ENCODE results near the gene SVOP.
"Not testable (repeated sequence)": the region's sequence is repeated elsewhere in the genome, so short reads cannot be mapped to it uniquely, and the experiment has no call there.

SVOP gene

DNA sequence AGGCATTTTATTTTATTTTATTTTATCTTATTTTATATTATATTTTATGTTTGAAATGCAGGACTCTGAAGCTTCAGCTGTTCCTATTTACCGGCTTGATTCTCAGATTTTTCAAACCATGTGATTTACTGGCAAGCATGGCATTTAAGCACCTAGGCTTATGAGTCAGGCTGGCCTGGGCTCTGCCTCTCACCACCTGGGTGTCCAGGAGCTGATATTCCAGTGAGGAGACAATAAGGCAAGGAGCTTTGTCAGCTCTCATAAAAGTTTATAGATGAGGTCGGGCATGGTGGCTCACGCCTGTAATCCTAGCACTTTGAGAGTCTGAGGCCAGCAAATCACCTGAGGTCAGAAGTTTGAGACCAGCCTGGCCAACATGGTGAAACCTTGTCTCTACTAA, 138.9 kb downstream of the SVOP start:
- no peak for DNase-seq

DNA sequence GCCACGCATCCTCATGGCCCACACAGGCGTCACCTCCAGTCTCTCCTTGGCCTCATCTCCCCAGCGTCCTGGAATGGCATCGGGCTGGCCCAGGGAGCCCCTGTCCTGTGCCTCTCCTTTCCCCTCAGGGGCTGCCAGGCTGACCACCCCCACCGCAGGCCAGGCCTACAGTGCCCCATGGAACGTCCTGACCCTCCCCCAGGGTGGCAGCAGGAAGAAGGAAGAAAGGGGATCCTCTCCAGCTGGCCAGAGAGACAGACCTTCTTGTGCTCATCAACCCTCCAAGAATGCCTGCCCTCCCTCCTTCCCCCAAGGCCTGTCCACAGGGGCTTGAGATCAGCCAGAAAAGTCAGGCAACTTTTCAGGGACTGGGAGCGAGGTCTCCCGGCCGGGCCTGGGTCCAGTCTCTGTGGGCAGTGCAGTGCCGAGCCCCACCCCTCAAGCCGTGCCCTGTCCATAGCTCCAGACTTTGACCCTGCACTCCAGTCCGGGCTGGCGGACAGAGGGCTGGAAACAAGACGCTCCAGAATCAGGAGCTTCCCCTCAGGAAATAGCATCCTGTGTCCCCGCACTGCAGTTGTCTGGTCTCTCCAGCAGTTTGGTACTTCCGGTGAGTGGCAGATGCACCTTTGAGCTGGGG, 141.1 kb downstream of the SVOP start, which contains the start of gene DAO:
TSS of gene DAO (plus strand) at position 478 of the 640 bp plus-strand sequence. CDS start 4,915 bp downstream, outside the sequence.
- no peak for DNase-seq

DNA sequence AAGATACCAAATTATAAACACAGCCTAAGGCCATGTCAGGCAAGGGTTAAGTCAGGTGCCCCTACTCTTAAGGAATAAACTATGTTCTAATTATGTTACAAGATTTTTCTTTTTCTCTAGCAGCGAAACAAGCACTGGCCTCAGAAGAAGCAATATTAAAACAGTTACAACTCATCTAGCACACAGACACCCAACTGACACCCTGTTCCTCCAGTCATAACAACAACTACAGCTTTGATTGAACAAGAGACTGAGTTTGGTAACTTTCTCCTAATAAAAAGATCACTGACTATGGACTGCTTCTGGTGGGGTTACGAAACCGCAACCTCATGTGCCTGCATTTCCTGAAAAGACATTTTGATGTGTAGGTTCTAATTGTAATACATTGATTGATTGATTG, 144.3 kb downstream of the SVOP start:
- DNase-seq: peak in 1 of 5 experiments; percentile 14

DNA sequence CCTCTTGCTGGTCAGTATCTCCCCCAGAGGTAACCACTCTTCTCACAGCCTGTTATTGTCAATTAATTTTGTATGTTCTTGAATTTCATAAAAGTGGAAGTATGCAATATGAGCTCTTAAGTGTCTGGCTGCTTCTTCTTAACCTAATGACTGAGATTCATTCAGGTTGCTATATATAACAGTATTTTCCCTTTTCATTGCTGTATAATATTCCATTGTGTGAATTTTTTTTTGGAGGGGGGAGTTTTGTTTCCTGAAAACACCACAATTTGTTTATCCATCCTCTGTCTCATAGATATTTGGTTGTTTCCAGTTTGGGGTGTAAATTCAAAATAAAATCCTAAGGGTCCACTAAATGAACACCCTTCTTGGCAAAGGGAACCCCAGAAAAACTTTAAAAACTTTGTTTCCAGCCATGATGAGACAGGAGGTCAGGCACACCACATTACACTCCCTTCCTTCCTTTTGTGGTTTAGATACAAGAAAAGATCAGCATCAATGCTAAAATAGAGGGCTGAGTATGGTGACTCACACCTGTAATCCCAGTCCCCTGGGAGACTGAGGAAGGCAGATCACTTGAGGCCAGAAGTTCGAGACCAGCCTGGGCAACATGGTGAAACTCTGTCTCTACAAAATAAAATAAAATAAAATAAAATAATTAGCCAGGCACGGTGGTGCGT, 145.0 kb downstream of the SVOP start:
- DNase-seq: peak in 1 of 5 experiments; percentile 68

DNA sequence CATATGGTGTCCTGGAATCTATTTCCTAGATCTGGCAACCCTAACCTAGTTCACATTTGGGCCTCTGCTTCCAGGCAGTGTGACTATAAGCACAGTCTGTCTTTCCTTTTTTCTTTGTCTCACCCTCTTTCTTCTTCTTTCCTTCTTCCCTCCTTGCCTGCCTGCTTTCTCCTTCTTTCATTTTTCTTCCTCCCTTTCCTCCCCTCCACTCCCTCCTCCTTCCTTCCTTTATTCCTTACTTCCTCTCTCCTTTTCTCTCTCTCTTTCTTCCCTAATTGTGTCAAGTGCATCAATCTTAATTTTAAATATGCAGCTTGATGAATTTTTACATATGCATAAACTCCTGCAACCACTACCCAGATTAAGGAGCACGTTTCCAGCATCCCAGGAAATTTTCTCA, 145.6 kb downstream of the SVOP start:
- no peak for DNase-seq

DNA sequence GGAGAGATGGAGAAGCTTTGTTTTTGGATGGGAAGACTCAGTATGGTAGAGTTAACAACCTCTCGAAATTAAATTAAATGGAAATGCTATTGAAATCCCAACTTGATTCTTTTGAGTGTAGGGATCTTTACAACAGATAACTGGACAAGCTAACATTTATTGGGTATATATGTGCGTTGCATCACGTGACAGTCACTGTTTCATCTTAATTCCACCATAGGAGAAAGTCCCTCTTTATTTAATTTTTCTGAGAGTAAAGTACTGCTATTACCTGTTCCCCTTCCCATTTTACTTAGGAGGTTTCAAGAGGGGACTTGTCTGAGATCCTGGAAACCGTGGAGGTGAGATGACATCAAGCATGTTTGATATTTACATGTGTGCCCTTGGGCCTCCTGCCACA, 152.1 kb downstream of the SVOP start:
- DNase-seq: no peak

DNA sequence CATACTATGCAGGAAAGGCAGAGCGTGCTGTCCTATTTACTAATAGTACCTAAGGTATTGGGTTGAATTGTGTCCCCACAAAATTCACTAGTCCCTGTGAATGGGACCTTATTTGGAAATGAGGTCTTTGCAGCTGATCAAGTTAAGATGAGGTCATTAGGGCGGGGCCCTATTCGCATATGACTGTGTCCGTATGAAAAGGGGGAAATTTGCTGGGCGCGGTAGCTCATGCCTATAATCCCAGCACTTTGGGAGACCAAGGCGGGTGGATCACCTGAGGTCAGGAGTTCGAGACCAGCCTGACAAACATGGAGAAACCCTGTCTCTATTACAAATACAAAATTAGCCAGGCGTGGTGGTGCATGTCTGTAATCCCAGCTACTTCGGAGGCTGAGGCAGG, 154.8 kb downstream of the SVOP start:
- DNase-seq: not testable (repeated sequence)

DNA sequence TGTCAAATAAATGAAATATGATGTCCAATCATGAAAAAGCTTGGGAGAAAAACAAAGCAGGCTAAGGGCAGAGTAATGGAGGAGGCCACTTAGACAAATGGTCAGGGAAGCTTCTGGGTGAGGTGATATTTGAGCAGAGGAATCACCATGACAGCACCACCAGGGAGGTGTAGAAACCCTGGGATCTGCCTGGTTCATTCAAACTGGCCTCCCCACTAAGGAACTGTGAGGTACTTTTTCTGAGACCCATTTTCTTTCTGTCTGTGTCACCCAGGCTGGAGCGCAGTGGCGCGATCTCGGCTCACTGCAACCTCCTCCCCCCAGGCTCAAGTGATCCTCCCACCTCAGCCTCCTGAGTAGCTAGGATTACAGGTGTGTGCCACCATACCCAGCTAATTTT, 155.7 kb downstream of the SVOP start:
- no peak for DNase-seq

DNA sequence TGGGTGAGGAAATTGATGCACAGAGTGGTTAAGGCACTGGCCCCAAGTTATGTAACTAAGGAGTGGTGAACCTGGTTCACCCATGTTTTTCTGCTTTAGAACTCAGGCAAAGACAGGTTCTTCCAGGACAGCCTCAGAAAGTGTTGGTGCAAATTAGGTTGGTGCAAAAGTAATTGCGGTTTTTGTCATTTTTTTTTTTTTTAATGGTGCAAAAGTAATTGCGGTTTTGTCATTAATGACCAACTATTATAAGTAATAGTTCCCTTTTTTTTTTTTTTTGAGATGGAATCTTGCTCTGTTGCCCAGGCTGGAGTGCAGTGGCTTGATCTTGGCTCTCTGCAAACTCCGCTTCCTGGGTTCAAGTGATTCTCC, 158.3 kb downstream of the SVOP start:
- DNase-seq: no peak

DNA sequence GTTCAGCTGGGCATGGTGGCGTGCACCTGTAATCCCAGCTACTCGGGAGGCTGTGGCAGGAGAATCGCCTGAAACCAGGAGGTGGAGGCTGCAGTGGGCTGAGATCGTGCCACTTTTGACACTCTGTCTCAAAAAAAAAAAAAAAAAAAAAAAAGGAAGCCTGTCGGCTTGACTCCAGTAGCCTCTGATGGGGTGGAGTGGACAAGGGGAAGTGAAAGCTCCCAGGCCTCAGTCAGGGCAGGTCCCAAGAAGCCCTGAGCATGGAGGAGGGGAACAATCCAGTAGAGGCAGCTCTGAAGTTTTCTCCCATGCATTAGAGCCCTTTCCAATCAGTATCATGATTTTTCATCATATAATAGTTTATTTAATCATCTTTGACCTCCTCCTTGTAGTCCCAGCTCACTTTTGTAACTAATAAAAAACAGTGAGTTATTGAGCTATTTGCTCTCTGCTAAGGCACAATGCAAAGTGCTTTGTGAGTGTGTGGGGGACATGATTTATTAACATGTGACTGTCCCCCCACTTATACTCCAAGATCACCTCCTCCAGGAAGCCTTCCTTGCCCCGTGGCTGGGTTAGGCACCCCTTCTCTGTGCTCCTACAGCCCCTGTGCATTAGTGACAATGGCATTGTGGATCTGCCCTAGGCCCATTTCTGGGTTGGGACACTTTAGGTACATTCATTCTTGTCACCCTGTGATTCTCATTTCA, 158.8 kb downstream of the SVOP start:
- DNase-seq: no peak

DNA sequence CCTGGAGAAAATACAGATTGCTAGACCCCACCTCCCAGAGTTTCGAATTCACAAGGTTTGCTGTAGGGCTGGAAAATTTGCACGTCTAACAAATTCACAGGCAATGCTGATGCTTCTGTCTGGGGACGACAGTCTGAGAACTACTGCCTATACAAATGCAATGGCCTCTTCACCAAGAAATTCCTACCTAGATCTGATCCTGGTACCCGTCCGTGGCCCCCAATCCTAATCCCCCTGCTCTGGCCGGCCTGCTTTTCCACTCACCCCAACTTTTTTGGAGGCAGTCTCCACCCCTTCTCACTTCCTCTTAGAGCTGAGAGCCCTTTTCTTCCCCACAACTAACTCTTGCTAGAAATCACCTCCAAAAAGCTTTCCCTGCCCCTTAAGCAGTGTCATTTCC, 160.4 kb downstream of the SVOP start:
- DNase-seq: no peak

DNA sequence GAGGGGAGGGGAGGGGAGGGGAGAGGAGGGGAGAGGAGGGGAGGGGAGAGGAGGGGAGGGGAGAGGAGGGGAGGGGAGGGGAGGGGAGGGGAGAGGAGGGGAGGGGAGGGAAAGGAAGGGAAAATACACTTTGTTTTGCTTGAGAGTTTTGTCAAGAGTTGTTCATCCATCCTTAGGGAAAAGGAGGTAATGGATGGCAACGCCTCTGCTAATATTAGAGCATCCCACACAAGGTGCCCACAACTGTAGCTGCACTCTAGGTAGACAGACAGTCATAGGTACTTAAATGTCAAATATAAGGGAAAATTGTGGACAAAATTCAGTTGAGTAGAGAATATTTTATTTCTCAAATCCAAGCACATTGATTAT, 161.0 kb downstream of the SVOP start:
- DNase-seq: no peak

DNA sequence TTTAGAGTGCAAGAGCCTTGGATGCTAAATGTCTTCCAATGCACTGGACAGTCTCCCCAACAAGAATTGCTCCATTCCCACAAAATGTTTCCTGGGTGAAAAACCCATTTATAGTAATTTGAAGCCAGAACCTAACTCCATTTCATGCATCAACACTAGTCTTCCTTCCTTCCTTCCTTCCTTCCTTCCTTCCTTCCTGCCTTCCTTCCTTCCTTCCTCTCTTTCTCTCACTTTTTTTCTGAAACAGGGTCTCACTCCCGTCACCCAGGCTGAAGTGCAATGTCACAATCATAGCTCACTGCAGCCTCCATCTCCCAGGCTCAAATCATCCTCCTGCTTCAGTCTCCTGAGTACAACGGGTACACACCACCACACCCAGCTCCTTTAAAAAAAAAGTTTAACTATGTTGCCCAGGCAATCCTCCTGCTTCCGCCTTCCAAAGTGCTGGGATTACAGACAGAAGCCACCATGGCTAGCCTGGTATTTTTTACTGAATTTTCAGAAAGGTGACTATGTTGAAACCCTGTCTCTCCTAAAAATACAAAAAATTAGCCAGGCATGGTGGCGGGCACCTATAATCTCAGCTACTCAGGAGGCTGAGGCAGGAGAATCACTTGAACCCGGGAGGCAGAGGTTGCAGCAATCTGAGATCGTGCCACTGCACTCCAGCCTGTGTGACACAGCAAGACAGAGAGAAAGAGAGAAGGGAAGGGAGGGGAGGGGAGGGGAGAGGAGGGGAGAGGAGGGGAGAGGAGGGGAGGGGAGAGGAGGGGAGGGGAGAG, 161.5 kb downstream of the SVOP start:
- not testable (repeated sequence) for DNase-seq

DNA sequence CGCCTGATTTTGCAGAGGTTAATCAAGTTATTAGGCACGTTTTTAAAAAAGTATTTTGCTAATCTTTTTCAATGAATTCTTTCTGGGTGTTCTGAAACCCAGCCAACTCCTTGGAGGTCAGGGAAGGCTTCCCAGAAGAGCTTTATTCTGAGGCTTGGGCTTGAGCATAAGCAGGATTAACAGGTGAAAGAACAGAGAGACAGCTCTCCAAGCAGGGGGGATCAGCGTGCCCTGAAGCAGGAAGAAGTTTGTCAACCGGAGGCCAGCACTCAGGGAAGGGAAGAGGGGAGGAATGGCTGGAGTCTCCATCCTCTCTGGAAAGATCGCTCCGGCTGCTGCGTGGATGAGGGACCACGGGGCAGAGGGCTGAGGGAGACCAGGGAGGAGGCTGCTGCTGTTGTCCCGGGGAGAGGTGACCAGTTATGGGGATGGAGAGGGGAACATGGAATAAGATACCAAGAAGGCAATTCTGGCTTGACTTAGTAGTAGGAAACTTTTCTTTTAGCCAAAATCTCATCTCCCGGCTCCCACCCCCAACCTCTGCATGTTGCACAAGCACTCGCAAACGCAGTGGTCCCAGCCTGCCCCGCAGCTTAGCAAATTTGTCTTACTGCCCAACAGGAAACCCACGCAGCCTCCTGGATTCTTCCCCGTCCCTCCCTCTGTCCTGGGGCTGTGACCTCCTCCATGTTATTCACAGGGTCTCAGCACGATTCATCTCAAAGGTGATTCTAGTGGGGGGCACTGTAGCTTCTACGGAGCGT, 162.4 kb downstream of the SVOP start:
- DNase-seq: no peak

All from T-helper 2 cell (primary cell).